Stomach (tissue), 4 donors: ENCODE data around the gene CDC45.

Source experiments
- CTCF ChIP-seq, 7 experiments: fragments of 450-650 bp in 4 of 7; fragments of 200-600 bp in 3 of 7; sonication (generic) in 3 of 7; IDR thresholded peaks; one replicate each; pipeline ENCODE4 v1.5.1; 2016 to 2019; ENCODE audit warnings: antibody characterized with exemption in 7 of 7, control low read depth in 2 of 7, mild to moderate bottlenecking in 1 of 7
- POLR2A ChIP-seq, 4 donors: fragments of 450-650 bp; IDR thresholded peaks; one replicate each; pipeline ENCODE4 v1.6.1; 2016; ENCODE audit warnings: antibody characterized with exemption in 4 of 4, control low read depth in 2 of 4, mild to moderate bottlenecking in 1 of 4, moderate library complexity in 1 of 4
- POLR2AphosphoS5 ChIP-seq, 3 donors: sonication (generic); formaldehyde crosslinking; IDR thresholded peaks; one replicate each; pipeline ENCODE4 v1.6.1; 2016; ENCODE audit warnings: antibody characterized with exemption in 3 of 3

- TF ChIP-seq CTCF (IDR thresholded peaks at IDR 0.05) (no peak), POLR2A (IDR thresholded peaks at IDR 0.05) (no peak), POLR2AphosphoS5 (IDR thresholded peaks at IDR 0.05) (no peak)
These were observed 25.6 kb upstream of the CDC45 start for GRCh38 chr22:19454156-19454555.
